Measurements from ENCODE around the gene LRRFIP1.

DNA sequence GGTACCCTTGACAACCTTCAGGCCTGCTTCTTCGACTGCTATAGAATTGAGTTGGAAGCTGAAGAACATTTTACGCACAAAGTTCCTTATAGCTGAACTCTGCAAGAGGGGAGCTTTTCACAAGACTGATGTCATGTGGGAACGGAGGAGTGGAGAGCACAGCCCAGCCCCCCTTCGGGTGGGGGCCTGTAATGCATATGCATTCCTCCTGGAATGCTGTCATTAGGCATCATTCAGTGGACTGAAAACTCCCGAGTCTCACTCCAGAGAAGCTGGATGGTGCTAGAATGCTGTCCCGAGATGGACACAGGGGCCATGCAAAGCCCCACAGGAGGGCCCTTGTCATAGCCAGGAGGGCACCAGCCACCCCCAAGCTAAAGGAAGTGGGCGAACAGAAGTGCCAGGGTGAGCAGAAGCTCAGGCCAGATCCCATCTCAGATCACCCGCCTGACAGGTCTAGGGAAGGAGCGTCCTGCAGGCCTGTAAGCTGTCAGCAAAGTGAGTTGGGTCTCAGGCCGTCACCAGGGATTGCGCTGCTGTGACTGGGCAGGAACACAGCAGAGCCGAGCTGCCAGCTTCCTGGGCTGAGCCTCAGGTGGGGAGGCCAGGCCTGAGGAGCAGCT lies 127.3 kb downstream of the LRRFIP1 start:
- TF ChIP-seq POLR2A (IDR thresholded peaks at IDR 0.05): no peak
- TF ChIP-seq, protein P1, sequence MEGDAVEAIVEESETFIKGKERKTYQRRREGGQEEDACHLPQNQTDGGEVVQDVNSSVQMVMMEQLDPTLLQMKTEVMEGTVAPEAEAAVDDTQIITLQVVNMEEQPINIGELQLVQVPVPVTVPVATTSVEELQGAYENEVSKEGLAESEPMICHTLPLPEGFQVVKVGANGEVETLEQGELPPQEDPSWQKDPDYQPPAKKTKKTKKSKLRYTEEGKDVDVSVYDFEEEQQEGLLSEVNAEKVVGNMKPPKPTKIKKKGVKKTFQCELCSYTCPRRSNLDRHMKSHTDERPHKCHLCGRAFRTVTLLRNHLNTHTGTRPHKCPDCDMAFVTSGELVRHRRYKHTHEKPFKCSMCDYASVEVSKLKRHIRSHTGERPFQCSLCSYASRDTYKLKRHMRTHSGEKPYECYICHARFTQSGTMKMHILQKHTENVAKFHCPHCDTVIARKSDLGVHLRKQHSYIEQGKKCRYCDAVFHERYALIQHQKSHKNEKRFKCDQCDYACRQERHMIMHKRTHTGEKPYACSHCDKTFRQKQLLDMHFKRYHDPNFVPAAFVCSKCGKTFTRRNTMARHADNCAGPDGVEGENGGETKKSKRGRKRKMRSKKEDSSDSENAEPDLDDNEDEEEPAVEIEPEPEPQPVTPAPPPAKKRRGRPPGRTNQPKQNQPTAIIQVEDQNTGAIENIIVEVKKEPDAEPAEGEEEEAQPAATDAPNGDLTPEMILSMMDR (IDR thresholded peaks at IDR 0.05): no peak

Measured in esophagus squamous epithelium (tissue), 4 donors.